WERI-Rb-1 (cell line): Measurements from ENCODE around the gene ILK.

Experiments
- DNase-seq: peaks from one replicate; pipeline ENCODE4 v3.0.0-alpha.2; 2020
- H3K27ac ChIP-seq: fragments of 250-450 bp; sonication (Bioruptor Pico); 2 replicates; pipeline ENCODE4 v1.5.1; 2020; ENCODE audit warnings: mild to moderate bottlenecking, moderate library complexity
- H3K27me3 ChIP-seq: fragments of 250-450 bp; sonication (Bioruptor Pico); 2 replicates; pipeline ENCODE4 v1.5.1; 2021; ENCODE audit warnings: mild to moderate bottlenecking, low read depth, moderate library complexity; ENCODE audit not compliant: insufficient read depth, severe bottlenecking
- H3K36me3 ChIP-seq: fragments of 250-450 bp; sonication (Bioruptor Pico); 2 replicates; pipeline ENCODE4 v1.5.1; 2020; ENCODE audit warnings: mild to moderate bottlenecking, moderate library complexity
- H3K4me3 ChIP-seq: 2 replicates; pipeline ENCODE4 v1.5.1; 2011; ENCODE audit warnings: low read depth, mild to moderate bottlenecking, control low read depth, low read length
- H3K9me3 ChIP-seq: fragments of 250-450 bp; sonication (Bioruptor Pico); 2 replicates; pipeline ENCODE4 v1.5.1; 2021; ENCODE audit warnings: mild to moderate bottlenecking, moderate library complexity; ENCODE audit not compliant: severe bottlenecking
- TF ChIP-seq, protein P1 (sequence below): IDR thresholded peaks from 2 replicates; pipeline ENCODE4 v1.5.1; 2011; ENCODE audit warnings: low read depth, mild to moderate bottlenecking, control low read depth, inconsistent platforms, low read length

The ILK gene

DNA sequence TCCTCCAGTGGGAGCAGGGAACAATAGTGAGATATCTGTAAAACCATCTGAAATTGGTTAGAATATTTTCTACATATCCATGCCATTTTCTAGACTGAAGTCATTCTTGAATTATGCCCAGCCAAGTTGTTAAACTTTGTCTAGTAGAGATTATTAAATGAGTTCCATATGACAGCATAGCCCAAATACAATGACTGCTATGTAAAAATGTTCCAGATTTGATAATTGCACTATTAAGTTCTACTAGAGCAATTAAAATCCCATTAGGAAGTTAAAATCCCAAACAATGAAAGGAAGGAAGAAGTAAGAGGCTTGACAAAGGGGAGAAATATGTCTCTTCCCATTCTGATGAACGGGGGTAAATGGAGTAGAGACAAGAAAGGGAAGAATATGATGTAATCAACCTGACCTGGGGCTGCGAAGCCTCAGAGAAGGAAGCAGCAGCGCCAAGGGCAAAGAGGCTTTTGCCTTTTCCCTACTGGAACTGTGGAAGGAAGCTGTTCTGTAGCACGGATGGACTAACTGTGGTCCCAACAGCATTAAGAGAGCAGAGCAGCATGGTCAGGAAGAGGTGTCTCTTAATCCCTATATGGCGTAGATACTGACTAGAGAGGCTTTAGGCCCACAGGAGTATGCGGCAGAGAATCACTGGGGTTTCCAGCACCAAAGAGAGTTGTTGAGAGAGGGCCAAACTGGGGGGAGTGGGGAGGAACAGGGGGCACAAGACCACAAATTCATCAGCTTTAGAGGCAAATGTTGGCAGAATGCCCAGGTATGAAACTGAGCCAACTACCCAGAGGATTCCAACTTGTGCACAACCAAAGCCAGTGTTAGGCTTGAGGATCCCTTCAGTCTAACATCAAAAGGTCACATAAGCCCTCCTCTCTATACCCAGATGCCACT lies 26.9 kb upstream of the ILK start:
- TF ChIP-seq, protein P1, sequence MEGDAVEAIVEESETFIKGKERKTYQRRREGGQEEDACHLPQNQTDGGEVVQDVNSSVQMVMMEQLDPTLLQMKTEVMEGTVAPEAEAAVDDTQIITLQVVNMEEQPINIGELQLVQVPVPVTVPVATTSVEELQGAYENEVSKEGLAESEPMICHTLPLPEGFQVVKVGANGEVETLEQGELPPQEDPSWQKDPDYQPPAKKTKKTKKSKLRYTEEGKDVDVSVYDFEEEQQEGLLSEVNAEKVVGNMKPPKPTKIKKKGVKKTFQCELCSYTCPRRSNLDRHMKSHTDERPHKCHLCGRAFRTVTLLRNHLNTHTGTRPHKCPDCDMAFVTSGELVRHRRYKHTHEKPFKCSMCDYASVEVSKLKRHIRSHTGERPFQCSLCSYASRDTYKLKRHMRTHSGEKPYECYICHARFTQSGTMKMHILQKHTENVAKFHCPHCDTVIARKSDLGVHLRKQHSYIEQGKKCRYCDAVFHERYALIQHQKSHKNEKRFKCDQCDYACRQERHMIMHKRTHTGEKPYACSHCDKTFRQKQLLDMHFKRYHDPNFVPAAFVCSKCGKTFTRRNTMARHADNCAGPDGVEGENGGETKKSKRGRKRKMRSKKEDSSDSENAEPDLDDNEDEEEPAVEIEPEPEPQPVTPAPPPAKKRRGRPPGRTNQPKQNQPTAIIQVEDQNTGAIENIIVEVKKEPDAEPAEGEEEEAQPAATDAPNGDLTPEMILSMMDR = no peak
- Histone ChIP-seq H3K36me3 (no peaks in the 10 kb centered on the region), H3K9me3 (no peaks in the 10 kb centered on the region), H3K27me3 (no peaks in the 10 kb centered on the region), H3K4me3 (no peak overlapping the region), H3K27ac (peak overlapping the region; percentile 19)
- no peak for DNase-seq

DNA sequence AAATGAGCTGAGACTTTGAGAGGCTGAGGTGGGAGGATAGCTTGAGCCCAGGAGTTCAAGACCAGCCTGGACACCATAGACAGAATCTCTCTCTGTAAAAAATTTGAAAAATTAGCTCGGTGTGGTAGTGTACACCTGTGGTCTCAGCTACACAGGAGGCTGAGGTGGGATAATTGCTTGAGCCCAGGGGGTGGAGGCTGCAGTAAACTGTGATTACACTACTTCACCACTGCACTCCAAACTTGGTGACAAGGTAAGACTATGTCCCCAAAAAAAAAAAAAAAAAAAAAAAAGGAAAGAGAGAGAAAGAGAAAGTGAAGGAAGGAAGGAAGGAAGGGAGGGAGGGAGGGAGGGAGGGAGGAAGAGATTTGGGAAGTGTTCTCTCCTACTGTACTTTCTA lies 25.4 kb upstream of the ILK start:
- H3K9me3 ChIP-seq = no peaks in the 10 kb centered on the region
- H3K4me3 ChIP-seq = no peak overlapping the region
- no peaks in the 10 kb centered on the region for H3K36me3 ChIP-seq
- no peaks in the 10 kb centered on the region for H3K27me3 ChIP-seq
- no peak overlapping the region for H3K27ac ChIP-seq
- TF ChIP-seq, protein P1 = no peak
- no peak for DNase-seq

DNA sequence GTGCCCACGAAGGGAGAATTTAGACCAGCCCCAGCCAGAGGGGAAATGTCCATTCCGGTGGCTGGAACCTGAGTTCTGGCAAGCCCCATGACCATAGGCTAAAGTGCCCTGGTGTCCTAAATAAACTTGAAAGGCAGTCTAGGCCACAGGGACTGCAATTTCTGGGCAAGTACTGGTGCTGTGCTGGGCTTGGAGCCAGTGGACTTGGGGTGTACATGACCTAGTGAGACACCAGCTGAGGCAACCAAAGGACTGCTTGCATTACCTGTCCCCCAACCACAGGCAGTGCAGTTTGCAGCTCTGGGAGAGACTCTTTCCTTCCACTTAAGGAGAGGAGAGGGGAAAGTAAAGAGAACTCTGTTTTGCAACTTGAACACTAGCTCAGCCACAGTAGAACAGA lies 23.9 kb upstream of the ILK start:
- Histone ChIP-seq H3K36me3 (no peaks in the 10 kb centered on the region), H3K4me3 (no peak overlapping the region), H3K27ac (no peak overlapping the region), H3K27me3 (no peaks in the 10 kb centered on the region), H3K9me3 (peaks cover 12% of the 10 kb centered on the region)
- TF ChIP-seq, protein P1 = no peak
- DNase-seq = no peak

DNA sequence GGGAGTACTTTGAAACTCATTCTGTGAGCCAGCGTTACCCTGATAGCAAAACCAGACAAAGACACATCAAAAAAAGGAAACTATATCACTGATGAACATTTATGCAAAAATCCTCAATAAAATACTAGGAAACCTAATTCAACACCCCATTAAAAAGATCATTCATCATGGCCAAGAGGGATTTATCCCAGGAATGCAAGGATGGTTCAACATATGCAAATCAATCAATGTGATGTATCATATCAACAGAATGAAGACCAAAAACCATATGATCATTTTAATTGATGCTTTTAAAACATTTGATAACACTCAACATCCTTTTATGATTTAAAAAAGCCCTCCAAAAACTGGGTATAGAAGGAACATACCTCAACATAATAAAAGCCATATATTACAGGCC lies 20.0 kb upstream of the ILK start:
- no peak overlapping the region for H3K4me3 ChIP-seq
- no peak for DNase-seq

DNA sequence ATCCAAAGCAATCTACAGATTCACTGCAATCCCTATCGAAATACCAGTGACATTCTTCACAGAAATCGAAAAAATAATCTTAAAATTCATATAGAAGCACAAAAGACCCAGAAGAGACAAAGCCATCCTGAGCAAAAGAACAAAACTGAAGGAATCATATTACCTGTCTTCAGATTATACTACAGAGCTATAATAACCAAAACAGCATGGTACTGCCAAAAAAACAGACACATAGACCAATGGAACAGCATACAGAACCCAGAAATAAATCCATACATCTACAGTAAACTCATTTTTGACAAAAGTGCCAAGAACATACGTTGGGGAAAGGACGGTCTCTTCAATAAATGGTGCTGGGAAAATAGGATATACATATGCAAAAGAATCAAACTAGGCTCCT lies 19.0 kb upstream of the ILK start:
- Histone ChIP-seq H3K4me3 (no peak overlapping the region), H3K27me3 (no peaks in the 10 kb centered on the region), H3K9me3 (peaks cover 12% of the 10 kb centered on the region), H3K36me3 (no peaks in the 10 kb centered on the region), H3K27ac (no peak overlapping the region)
- TF ChIP-seq, protein P1 = no peak
- no peak for DNase-seq

More for the DNA sequence above, 20.0 kb upstream of the ILK start:
- no peaks in the 10 kb centered on the region for H3K27me3 ChIP-seq
- peaks cover 12% of the 10 kb centered on the region for H3K9me3 ChIP-seq
- no peaks in the 10 kb centered on the region for H3K36me3 ChIP-seq
- TF ChIP-seq, protein P1 = no peak
- H3K27ac ChIP-seq = no peak overlapping the region
